ENCODE measurements around the gene ARHGAP26.

Gene ARHGAP26

GRCh38 chr5:143233031-143233430 is 462.9 kb downstream of the ARHGAP26 start:
- no peak overlapping the region for H3K4me3 ChIP-seq (replicated peaks; ENCODE audit: low read depth, low read length)
- no peak for DNase-seq (ENCODE audit: low read depth)
- TF ChIP-seq CTCF (IDR thresholded peaks at IDR 0.05; ENCODE audit: low read length, missing control alignments): no peak

- DNase-seq (ENCODE audit: low read depth): no peak
- no peak for TF ChIP-seq CTCF (IDR thresholded peaks at IDR 0.05; ENCODE audit: low read length, missing control alignments)
- H3K4me3 ChIP-seq (replicated peaks; ENCODE audit: low read depth, low read length): no peak overlapping the region
These were observed 464.1 kb downstream of the ARHGAP26 start for GRCh38 chr5:143234162-143234842.

- no peak overlapping the region for H3K4me3 ChIP-seq (replicated peaks; ENCODE audit: low read depth, low read length)
- no peak for TF ChIP-seq CTCF (IDR thresholded peaks at IDR 0.05; ENCODE audit: low read length, missing control alignments)
- peak; percentile 57 for DNase-seq (ENCODE audit: low read depth)
These were observed 465.2 kb downstream of the ARHGAP26 start for GRCh38 chr5:143235423-143235822.

- no peak for DNase-seq (ENCODE audit: low read depth)
- no peak for TF ChIP-seq CTCF (IDR thresholded peaks at IDR 0.05; ENCODE audit: low read length, missing control alignments)
- H3K4me3 ChIP-seq (replicated peaks; ENCODE audit: low read depth, low read length): no peak overlapping the region
These were observed 466.5 kb downstream of the ARHGAP26 start for GRCh38 chr5:143236682-143237081.

GRCh38 chr5:143237664-143238063 is 467.5 kb downstream of the ARHGAP26 start:
- no peak overlapping the region for H3K4me3 ChIP-seq (replicated peaks; ENCODE audit: low read depth, low read length)
- DNase-seq (ENCODE audit: low read depth): no peak
- no peak for TF ChIP-seq CTCF (IDR thresholded peaks at IDR 0.05; ENCODE audit: low read length, missing control alignments)

GRCh38 chr5:143238620-143239019 is 468.4 kb downstream of the ARHGAP26 start:
- no peak overlapping the region for H3K4me3 ChIP-seq (replicated peaks; ENCODE audit: low read depth, low read length)
- no peak for TF ChIP-seq CTCF (IDR thresholded peaks at IDR 0.05; ENCODE audit: low read length, missing control alignments)
- no peak for DNase-seq (ENCODE audit: low read depth)

- no peak overlapping the region for H3K4me3 ChIP-seq (replicated peaks; ENCODE audit: low read depth, low read length)
These were observed 469.8 kb downstream of the ARHGAP26 start for GRCh38 chr5:143239882-143240518.

More at GRCh38 chr5:143239882-143240518, 469.8 kb downstream of the ARHGAP26 start:
- TF ChIP-seq CTCF (IDR thresholded peaks at IDR 0.05; ENCODE audit: low read length, missing control alignments): no peak
- DNase-seq (ENCODE audit: low read depth): no peak

All from fibroblast of pulmonary artery (primary cell).